C4-2B (cell line): ENCODE data around the gene NAXD.

Experiments used
- H3K27ac ChIP-seq: fragments of 450-650 bp; 2 replicates; pipeline ENCODE4 v1.5.1; 2017
- CTCF ChIP-seq: fragments of 450-650 bp; conservative IDR thresholded peaks from 2 replicates; pipeline ENCODE4 v1.5.1; 2017; ENCODE audit warnings: mild to moderate bottlenecking
- ZFX ChIP-seq: fragments of 450-650 bp; IDR thresholded peaks from 2 replicates; pipeline ENCODE4 v1.6.1; 2017

The NAXD gene

GRCh38 chr13:110574161-110574560 lies 41.2 kb upstream of the NAXD start:
- H3K27ac ChIP-seq = no peak overlapping the region
- TF ChIP-seq CTCF (no peak), ZFX (no peak)

GRCh38 chr13:110575322-110576069 lies 39.8 kb upstream of the NAXD start:
- no peak overlapping the region for H3K27ac ChIP-seq
- no peak for TF ChIP-seq ZFX
- TF ChIP-seq CTCF = no peak

GRCh38 chr13:110576070-110576394 lies 39.3 kb upstream of the NAXD start:
- H3K27ac ChIP-seq = no peak overlapping the region
- TF ChIP-seq ZFX (no peak), CTCF (no peak)

- H3K27ac ChIP-seq = no peak overlapping the region
- TF ChIP-seq CTCF (no peak), ZFX (no peak)
Measured at GRCh38 chr13:110576736-110577476, 38.4 kb upstream of the NAXD start.

GRCh38 chr13:110578363-110578762 lies 37.0 kb upstream of the NAXD start:
- TF ChIP-seq ZFX (no peak), CTCF (no peak)
- H3K27ac ChIP-seq = no peak overlapping the region

- H3K27ac ChIP-seq = no peak overlapping the region
- TF ChIP-seq CTCF = no peak
- TF ChIP-seq ZFX = no peak
Measured at GRCh38 chr13:110580800-110581199, 34.5 kb upstream of the NAXD start.

- H3K27ac ChIP-seq = no peak overlapping the region
- TF ChIP-seq ZFX = no peak
- no peak for TF ChIP-seq CTCF
Measured at GRCh38 chr13:110581506-110582185, 33.7 kb upstream of the NAXD start.
